ENCODE measurements around the gene DEFB118.

DEFB118 gene

GRCh38 chr20:31390490-31390889 is 22.1 kb downstream of the DEFB118 start, which contains the start of gene DEFB119:
Gene DEFB119 (minus strand): TSS chr20:31390590. CDS start chr20:31390483, 107 bp downstream.
- Histone ChIP-seq H3K9me3 (ENCODE audit: control insufficient read depth, insufficient read depth, low read depth, low read length) (no peaks in the 10 kb centered on the region), H3K36me3 (ENCODE audit: control insufficient read depth in 2 of 2, insufficient read depth in 1 of 2, low read length in 2 of 2) (no peaks in the 10 kb centered on the region), H3K4me3 (ENCODE audit: low read depth, low read length) (no peak within 1 kb of the TSS), H3K4me1 (ENCODE audit: control insufficient read depth, insufficient read depth, low read length) (no peaks in the 10 kb centered on the region), H3K27ac (ENCODE audit: extremely low read depth, low read depth, low read length) (no peak within 1 kb of the TSS)
- POLR2A ChIA-PET: no interaction called here
- TF ChIP-seq ZNF26 (tag by site-specific recombination; IDR thresholded peaks at IDR 0.05): no peak
- TF ChIP-seq, protein P1, sequence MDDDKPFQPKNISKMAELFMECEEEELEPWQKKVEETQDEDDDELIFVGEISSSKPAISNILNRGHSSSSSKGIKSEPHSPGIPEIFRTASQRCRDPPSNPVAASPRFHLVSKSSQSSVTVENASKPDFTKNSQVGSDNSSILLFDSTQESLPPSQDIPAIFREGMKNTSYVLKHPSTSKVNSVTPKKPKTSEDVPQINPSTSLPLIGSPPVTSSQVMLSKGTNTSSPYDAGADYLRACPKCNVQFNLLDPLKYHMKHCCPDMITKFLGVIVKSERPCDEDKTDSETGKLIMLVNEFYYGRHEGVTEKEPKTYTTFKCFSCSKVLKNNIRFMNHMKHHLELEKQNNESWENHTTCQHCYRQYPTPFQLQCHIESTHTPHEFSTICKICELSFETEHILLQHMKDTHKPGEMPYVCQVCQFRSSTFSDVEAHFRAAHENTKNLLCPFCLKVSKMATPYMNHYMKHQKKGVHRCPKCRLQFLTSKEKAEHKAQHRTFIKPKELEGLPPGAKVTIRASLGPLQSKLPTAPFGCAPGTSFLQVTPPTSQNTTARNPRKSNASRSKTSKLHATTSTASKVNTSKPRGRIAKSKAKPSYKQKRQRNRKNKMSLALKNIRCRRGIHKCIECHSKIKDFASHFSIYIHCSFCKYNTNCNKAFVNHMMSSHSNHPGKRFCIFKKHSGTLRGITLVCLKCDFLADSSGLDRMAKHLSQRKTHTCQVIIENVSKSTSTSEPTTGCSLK (tag by site-specific recombination; IDR thresholded peaks at IDR 0.05): no peak
- CTCF ChIA-PET: interaction anchor here (1.0 kb wide), 1 partner anchor 112 kb away, joined by 4 read pairs; no protein-coding TSS in a partner anchor

DNA sequence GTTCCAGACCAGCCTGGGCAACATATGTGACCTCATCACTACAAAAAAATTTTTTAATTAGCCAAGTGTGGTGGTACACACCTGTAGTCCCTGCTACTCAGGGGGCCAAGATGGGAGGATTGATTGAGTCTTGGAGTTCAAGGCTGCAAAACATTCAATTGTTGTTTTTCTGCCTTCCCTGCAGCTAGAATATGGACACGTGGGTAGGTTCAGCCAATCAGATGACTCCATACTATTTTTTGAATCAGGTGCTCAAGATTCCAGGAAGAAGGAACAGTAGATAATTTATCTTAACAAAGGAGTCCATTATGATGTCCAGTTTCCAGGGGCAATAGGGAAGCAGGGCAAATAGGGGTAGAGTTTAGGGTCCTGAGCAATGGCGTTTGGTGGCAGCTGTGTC is 24.4 kb downstream of the DEFB118 start:
- Histone ChIP-seq H3K4me3 (ENCODE audit: low read depth, low read length) (no peak overlapping the region), H3K9me3 (ENCODE audit: control insufficient read depth, insufficient read depth, low read depth, low read length) (no peaks in the 10 kb centered on the region), H3K4me1 (ENCODE audit: control insufficient read depth, insufficient read depth, low read length) (no peaks in the 10 kb centered on the region), H3K27ac (ENCODE audit: extremely low read depth, low read depth, low read length) (no peak overlapping the region), H3K36me3 (ENCODE audit: control insufficient read depth in 2 of 2, insufficient read depth in 1 of 2, low read length in 2 of 2) (no peaks in the 10 kb centered on the region)
- TF ChIP-seq TRIM28 (IDR thresholded peaks at IDR 0.05; ENCODE audit: borderline replicate concordance, low read length): no peak
- no peak for TF ChIP-seq ZNF433 (tag by site-specific recombination; IDR thresholded peaks at IDR 0.05; ENCODE audit: low read depth)
- no peak for TF ChIP-seq ZNF530 (tag by site-specific recombination; IDR thresholded peaks at IDR 0.05; ENCODE audit: low read depth)
- TF ChIP-seq ZNF146 (tag by site-specific recombination; IDR thresholded peaks at IDR 0.05): no peak
- POLR2A ChIA-PET: no interaction called here
- CTCF ChIA-PET: interaction anchor here (0.5 to 1.1 kb wide), 2 partner anchors 47 to 1211 kb away, joined by 3 to 4 read pairs; no protein-coding TSS in a partner anchor

GRCh38 chr20:31394900-31395299 is 26.5 kb downstream of the DEFB118 start:
- Histone ChIP-seq H3K4me3 (ENCODE audit: low read depth, low read length) (no peak overlapping the region), H3K9me3 (ENCODE audit: control insufficient read depth, insufficient read depth, low read depth, low read length) (no peaks in the 10 kb centered on the region), H3K36me3 (ENCODE audit: control insufficient read depth in 2 of 2, insufficient read depth in 1 of 2, low read length in 2 of 2) (no peaks in the 10 kb centered on the region), H3K4me1 (ENCODE audit: control insufficient read depth, insufficient read depth, low read length) (no peaks in the 10 kb centered on the region), H3K27ac (ENCODE audit: extremely low read depth, low read depth, low read length) (no peak overlapping the region)
- no peak for TF ChIP-seq ZSCAN18 (tag by site-specific recombination; IDR thresholded peaks at IDR 0.05)
- TF ChIP-seq ZNF341 (tag by site-specific recombination; IDR thresholded peaks at IDR 0.05; ENCODE audit: low read depth): no peak
- no peak for TF ChIP-seq ZBTB7A (tag by site-specific recombination; IDR thresholded peaks at IDR 0.05; ENCODE audit: low read depth)
- no peak for TF ChIP-seq ZFP3 (tag by site-specific recombination; IDR thresholded peaks at IDR 0.05; ENCODE audit: low read depth)
- TF ChIP-seq, protein P1 (tag by site-specific recombination; IDR thresholded peaks at IDR 0.05): no peak
- TF ChIP-seq ZNF639 (tag by site-specific recombination; IDR thresholded peaks at IDR 0.05): no peak
- TF ChIP-seq HOXC10 (CRISPR knock-in tag; IDR thresholded peaks at IDR 0.05): no peak
- TF ChIP-seq MYNN (tag by site-specific recombination; IDR thresholded peaks at IDR 0.05; ENCODE audit: borderline replicate concordance): no peak
- no peak for TF ChIP-seq ZNF350 (tag by site-specific recombination; IDR thresholded peaks at IDR 0.05)
- TF ChIP-seq, protein P2, sequence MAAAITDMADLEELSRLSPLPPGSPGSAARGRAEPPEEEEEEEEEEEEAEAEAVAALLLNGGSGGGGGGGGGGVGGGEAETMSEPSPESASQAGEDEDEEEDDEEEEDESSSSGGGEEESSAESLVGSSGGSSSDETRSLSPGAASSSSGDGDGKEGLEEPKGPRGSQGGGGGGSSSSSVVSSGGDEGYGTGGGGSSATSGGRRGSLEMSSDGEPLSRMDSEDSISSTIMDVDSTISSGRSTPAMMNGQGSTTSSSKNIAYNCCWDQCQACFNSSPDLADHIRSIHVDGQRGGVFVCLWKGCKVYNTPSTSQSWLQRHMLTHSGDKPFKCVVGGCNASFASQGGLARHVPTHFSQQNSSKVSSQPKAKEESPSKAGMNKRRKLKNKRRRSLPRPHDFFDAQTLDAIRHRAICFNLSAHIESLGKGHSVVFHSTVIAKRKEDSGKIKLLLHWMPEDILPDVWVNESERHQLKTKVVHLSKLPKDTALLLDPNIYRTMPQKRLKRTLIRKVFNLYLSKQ (tag by site-specific recombination; IDR thresholded peaks at IDR 0.05; ENCODE audit: borderline replicate concordance): no peak
- TF ChIP-seq ZNF76 (tag by site-specific recombination; IDR thresholded peaks at IDR 0.05; ENCODE audit: borderline replicate concordance, low read depth): no peak
- no peak for TF ChIP-seq ZNF623 (tag by site-specific recombination; IDR thresholded peaks at IDR 0.05)
- POLR2A ChIA-PET: no interaction called here
- CTCF ChIA-PET: interaction anchor here (1.4 kb wide), 1 partner anchor 108 kb away, joined by 4 read pairs; no protein-coding TSS in a partner anchor
